Fibroblast of pulmonary artery (primary cell): ENCODE results near the gene CCDC136.

Source experiments
- DNase-seq: peaks from one replicate; pipeline ENCODE4 v3.0.0-alpha.2; 2010; ENCODE audit warnings: low read depth
- H3K4me3 ChIP-seq: replicated peaks from 2 replicates; pipeline ENCODE4 v1.5.1; 2011; ENCODE audit warnings: low read depth, mild to moderate bottlenecking, control low read depth, low read length, moderate library complexity
- CTCF ChIP-seq: IDR thresholded peaks from 2 replicates; pipeline ENCODE4 v1.5.1; 2011; ENCODE audit warnings: mild to moderate bottlenecking, control low read depth, low read length, inconsistent platforms; ENCODE audit errors: missing control alignments

Gene CCDC136

GRCh38 chr7:128763541-128763940 lies 28.2 kb upstream of the CCDC136 start:
- no peak overlapping the region for H3K4me3 ChIP-seq
- DNase-seq = peak; percentile 28
- no peak for TF ChIP-seq CTCF

- H3K4me3 ChIP-seq = no peak overlapping the region
- no peak for DNase-seq
- TF ChIP-seq CTCF = no peak
Measured at GRCh38 chr7:128767475-128768110, 24.2 kb upstream of the CCDC136 start.

GRCh38 chr7:128770233-128770632 lies 21.5 kb upstream of the CCDC136 start:
- TF ChIP-seq CTCF = no peak
- peak; percentile 62 for DNase-seq
- no peak overlapping the region for H3K4me3 ChIP-seq

GRCh38 chr7:128773604-128774003 lies 18.2 kb upstream of the CCDC136 start:
- no peak overlapping the region for H3K4me3 ChIP-seq
- TF ChIP-seq CTCF = no peak
- no peak for DNase-seq

GRCh38 chr7:128774029-128774689 lies 17.6 kb upstream of the CCDC136 start:
- DNase-seq = no peak
- no peak for TF ChIP-seq CTCF
- no peak overlapping the region for H3K4me3 ChIP-seq

GRCh38 chr7:128774921-128775320 lies 16.8 kb upstream of the CCDC136 start:
- no peak overlapping the region for H3K4me3 ChIP-seq
- no peak for DNase-seq
- TF ChIP-seq CTCF = no peak
